ENCODE measurements around the gene DNM3. TPM values are rescaled to one million over a fixed set of nuclear protein-coding genes. Genes with fewer than 3 reads are reported as not detected.
A peak's percentile ranks its signal among the peaks of the same experiment; 100 is the strongest.

The DNM3 gene
- total RNA-seq, 1 donor from 2014 or later = 1.6 TPM

GRCh38 chr1:172118618-172119017, 277.3 kb downstream of the DNM3 start:
- no peak for ATAC-seq

GRCh38 chr1:172119184-172119583, 277.9 kb downstream of the DNM3 start:
- no peak for ATAC-seq

- ATAC-seq = no peak
These were observed 279.1 kb downstream of the DNM3 start for GRCh38 chr1:172120381-172120780.

- ATAC-seq = no peak
These were observed 279.9 kb downstream of the DNM3 start for GRCh38 chr1:172121081-172121717.

GRCh38 chr1:172122381-172122780, 281.1 kb downstream of the DNM3 start:
- no peak for ATAC-seq

- ATAC-seq = no peak
These were observed 284.0 kb downstream of the DNM3 start for GRCh38 chr1:172125250-172125649.

- ATAC-seq = no peak
These were observed 284.6 kb downstream of the DNM3 start for GRCh38 chr1:172125812-172126430.

- ATAC-seq = no peak
These were observed 291.5 kb downstream of the DNM3 start for GRCh38 chr1:172132836-172133235.

- no peak for ATAC-seq
These were observed 292.9 kb downstream of the DNM3 start for GRCh38 chr1:172134087-172134731.

GRCh38 chr1:172135076-172135672, 293.9 kb downstream of the DNM3 start:
- no peak for ATAC-seq

- ATAC-seq = no peak
These were observed 294.8 kb downstream of the DNM3 start for GRCh38 chr1:172135978-172136610.

- ATAC-seq = no peak
These were observed 295.6 kb downstream of the DNM3 start for GRCh38 chr1:172136925-172137324.

GRCh38 chr1:172137703-172138454, 296.6 kb downstream of the DNM3 start:
- ATAC-seq = no peak

- ATAC-seq = peak; percentile 96
These were observed 297.3 kb downstream of the DNM3 start for GRCh38 chr1:172138634-172139033.

GRCh38 chr1:172139196-172139595, 297.9 kb downstream of the DNM3 start:
- no peak for ATAC-seq

- ATAC-seq = no peak
These were observed 298.8 kb downstream of the DNM3 start for GRCh38 chr1:172140072-172140471.

- no peak for ATAC-seq
These were observed 299.3 kb downstream of the DNM3 start for GRCh38 chr1:172140591-172140990.

GRCh38 chr1:172141341-172141881, 300.1 kb downstream of the DNM3 start:
- ATAC-seq = no peak

GRCh38 chr1:172142324-172142723, 301.0 kb downstream of the DNM3 start:
- no peak for ATAC-seq

GRCh38 chr1:172143384-172144055, 302.2 kb downstream of the DNM3 start:
- no peak for ATAC-seq

GRCh38 chr1:172144445-172145061, 303.3 kb downstream of the DNM3 start:
- peak; percentile 55 for ATAC-seq
